COR-L47 (cell line): Measurements from ENCODE around the gene FANCM.
A peak's percentile ranks its signal among the peaks of the same experiment; 100 is the strongest.

Source experiments
- DNase-seq: peaks from one replicate; lab custom pipeline; 2025; lab: John Stamatoyannopoulos, UW

Gene FANCM, protein sequence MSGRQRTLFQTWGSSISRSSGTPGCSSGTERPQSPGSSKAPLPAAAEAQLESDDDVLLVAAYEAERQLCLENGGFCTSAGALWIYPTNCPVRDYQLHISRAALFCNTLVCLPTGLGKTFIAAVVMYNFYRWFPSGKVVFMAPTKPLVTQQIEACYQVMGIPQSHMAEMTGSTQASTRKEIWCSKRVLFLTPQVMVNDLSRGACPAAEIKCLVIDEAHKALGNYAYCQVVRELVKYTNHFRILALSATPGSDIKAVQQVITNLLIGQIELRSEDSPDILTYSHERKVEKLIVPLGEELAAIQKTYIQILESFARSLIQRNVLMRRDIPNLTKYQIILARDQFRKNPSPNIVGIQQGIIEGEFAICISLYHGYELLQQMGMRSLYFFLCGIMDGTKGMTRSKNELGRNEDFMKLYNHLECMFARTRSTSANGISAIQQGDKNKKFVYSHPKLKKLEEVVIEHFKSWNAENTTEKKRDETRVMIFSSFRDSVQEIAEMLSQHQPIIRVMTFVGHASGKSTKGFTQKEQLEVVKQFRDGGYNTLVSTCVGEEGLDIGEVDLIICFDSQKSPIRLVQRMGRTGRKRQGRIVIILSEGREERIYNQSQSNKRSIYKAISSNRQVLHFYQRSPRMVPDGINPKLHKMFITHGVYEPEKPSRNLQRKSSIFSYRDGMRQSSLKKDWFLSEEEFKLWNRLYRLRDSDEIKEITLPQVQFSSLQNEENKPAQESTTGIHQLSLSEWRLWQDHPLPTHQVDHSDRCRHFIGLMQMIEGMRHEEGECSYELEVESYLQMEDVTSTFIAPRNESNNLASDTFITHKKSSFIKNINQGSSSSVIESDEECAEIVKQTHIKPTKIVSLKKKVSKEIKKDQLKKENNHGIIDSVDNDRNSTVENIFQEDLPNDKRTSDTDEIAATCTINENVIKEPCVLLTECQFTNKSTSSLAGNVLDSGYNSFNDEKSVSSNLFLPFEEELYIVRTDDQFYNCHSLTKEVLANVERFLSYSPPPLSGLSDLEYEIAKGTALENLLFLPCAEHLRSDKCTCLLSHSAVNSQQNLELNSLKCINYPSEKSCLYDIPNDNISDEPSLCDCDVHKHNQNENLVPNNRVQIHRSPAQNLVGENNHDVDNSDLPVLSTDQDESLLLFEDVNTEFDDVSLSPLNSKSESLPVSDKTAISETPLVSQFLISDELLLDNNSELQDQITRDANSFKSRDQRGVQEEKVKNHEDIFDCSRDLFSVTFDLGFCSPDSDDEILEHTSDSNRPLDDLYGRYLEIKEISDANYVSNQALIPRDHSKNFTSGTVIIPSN (N-terminal part only)

DNA sequence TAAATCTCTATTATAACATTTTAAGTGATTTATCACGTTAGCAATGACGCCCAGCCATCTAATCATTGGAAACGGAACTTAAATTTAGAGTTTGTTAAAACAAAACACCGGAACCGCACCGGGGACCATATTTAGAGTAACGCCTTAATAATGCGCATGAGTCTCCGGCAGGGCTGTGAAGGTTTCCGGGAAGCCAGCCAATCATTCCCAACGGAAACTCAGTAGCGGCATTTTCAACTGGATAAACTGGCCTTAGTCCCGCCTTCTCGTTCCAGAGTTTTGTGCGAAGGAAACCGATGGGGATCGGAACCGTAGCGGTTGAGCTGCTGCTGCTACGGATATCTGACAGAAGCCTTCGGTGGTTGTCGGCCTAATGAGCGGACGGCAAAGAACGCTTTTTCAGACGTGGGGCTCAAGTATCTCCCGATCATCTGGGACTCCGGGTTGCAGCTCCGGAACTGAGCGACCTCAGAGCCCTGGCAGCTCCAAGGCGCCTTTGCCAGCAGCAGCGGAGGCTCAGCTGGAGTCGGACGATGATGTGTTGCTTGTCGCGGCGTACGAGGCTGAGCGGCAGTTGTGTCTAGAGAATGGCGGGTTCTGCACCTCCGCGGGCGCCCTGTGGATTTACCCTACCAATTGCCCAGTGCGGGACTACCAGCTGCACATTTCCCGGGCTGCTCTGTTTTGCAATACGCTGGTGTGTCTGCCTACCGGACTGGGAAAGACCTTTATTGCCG, at the start of gene FANCM:
TSS of gene FANCM (plus strand) at position 272 of the 737 bp plus-strand sequence. CDS start at position 374, 102 bp downstream.
- peak; percentile 97 for DNase-seq

DNA sequence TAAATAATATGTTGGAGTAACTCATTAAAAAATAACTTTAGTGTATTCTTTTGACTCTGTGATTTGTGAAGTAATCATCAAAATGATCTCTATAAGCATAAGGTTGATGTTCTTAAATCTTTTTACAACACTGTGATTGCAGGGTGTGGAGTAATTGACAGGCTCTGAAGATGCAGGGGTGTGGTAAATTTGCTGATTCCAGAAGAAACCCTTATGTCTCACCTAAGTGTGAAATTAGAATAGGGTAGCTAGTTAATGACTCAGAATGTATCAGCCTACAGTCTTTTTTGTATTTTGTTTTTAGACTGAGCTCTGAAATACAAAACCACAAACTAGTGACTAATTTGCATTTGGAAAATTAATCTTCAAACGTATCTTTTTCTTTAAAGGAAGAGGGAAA, 45.9 kb upstream of the FANCM start:
- DNase-seq: no peak

DNA sequence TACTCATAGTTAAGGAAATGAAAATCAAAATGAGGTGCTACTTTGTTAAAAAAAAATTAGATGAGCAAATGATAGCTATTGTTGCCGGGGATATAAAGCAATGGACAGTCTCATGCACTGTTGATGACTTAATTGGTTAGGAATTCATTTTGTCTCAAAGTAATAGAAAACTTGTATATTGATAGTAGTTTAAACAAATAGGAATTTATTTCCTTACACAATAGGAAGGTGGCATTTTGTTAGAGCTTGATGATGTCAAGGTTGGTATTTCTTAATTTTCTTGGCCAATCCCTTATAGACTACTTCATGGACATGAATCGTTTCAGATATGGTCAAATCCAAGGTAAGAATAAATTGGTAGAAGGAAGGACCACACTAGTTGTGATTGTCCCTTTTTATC, 44.0 kb upstream of the FANCM start:
- DNase-seq: no peak

DNA sequence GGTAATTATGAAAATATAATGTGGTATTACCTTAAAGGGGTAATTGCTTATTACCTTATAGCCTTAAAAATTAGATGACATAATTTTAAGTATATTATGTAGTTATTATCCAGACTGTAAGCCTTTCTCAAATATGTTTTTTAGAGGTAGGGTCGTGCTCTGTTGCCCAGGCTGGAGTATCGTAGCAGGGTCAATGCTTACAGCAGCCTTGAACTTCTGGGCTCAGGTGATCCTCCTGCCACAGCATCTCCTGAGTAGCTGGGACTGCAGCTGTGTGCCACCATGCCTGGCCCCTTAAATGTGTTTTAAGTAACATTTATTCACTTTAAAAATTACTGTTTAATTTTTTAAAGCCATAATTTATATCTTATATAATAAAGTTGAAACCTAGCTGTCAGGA, 41.5 kb upstream of the FANCM start:
- no peak for DNase-seq

DNA sequence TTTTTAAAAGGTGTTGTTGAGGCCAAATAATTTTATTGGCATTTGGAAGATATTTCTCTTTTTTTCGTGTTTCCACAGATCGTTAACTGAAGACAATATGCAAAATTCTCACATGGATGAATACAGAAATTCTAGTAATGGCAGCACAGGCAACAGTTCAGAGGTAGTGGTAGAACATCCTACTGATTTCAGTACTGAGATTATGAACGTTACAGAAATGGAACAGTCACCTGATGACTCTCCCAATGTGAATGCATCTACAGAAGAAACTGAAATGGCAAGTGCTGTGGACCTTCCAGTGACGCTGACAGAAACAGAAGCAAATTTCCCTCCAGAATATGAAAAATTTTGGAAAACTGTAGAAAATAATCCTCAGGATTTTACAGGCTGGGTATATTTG, 40.6 kb upstream of the FANCM start:
- DNase-seq: no peak

DNA sequence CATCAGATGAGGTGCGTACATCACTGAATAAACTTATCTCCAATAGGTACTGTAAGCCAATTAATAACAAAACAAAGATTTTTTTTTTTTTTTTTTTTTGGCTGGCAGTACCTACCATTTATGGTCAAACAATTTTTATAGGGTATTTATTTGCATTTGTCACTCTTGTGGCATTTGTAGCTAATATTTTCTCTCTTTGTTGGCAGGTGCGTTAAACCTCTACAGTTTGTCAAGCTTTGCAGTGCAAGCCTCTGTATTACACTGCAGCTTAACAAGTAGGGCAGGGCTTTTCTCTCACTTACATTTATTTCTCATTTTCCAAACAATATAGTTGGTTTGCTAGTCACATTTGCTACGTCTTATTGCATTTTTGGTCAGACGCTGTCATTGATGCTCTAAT, 39.5 kb upstream of the FANCM start:
- no peak for DNase-seq

DNA sequence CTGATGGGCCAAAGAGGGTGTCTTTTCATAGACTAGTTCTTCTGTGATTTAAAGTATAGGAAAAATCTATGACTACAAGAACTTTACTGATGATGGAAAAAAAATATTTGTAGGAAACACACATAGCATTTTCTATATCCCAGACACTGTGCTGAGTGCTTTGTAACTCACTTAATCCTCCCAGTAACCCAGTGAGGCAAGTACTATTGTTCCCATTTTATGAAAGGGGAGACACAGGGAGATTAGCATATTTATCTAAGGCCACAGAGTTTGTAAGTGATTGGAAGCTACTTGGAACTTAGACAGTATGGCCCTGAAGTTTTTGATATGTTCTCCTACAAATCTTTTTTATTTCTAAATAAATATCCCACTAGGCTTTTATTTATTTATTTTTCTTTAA, 31.9 kb upstream of the FANCM start:
- no peak for DNase-seq

DNA sequence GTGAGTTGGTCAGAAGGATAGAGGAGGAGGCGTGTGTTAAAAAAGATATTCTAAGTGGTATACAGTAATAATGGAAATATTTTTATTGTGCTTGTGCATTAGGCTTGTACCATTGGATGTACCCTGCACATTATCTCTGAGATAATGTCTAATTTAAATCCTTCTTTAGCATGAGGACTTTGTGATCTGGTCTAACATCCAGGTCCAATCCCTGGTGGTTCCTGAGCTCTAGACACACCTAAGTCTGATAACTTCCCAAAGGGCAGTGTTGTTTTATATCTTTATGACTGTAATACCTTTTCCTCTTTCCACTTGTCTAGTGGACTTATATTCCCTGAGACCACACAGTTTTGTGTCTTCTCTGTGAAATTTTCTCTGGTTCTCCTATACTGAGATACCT, 31.2 kb upstream of the FANCM start:
- no peak for DNase-seq

DNA sequence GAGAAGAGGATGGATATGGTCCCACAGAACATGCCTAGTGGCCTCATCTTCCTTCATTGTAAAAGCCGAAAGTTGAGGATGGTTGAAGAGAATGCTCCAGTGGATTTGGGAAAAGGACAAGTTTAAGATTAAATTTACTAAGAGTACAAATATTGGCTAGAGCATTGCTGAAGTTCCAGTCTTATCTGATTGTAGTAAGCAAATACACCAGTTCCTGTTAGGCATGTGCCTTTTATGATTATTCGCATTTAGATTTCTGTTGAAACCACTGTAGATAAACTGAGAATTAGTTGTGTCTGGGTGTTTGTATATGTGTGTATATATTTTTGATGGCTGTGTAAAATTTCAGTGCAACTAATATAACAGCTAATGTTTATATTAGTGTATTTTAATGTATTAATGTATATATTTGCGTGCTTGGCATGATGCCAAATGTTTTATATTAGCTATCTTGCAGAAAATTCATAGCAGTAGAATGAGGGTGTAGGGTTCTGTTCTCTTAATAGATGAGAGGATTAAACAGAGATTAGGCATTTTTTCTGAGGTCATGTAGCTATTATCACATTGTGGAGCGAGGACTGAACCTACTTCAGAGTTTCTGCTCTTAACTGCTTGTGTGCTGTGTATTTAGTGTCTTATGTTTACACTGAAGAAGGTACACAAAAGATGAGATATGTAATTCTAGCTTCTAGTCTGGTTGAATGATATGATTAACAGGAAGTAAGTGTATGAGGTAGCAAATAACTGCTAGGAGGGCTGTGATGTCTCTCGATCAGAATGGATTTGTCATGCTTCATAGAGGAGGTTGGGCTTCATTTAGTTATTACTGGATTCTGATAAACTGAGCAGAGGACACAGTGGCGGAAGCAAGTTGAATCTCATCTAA, 22.6 kb upstream of the FANCM start:
- DNase-seq: no peak

DNA sequence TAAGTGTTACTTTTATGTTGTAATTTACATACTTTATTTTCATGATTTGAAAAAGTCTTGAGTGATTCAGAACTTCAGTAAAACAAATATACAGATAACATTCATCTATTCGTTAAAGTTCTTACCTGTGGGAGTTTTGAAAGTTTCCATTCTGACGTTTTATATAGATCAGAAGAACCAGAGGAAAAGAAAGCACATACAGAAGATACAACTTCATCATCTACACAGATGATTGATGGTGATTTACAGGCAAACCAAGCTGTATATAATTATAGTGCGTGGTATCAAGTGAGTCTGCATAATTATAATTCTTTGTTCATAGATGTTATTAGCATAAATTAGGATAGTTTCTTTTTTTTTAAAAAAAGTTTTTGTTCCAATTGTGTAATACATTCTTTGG, 21.4 kb upstream of the FANCM start:
- DNase-seq: no peak

DNA sequence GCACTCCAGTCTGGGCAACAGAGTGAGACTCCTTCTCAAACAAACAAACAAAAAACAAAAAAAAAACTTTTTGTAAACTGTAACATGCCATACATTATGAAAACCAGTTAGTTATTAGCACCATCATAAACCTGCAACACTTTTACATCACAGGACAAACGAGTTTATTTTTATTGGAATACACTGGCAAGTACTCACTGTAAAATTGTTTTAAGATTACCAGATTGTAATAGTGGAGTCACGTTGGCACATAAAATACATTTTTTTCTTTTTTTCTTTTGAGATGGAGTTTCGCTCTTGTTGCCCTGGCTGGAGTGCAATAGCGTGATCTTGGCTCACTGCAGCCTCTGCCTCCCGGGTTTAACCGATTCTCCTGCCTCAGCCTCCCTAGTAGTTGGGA, 17.1 kb upstream of the FANCM start:
- DNase-seq: no peak

DNA sequence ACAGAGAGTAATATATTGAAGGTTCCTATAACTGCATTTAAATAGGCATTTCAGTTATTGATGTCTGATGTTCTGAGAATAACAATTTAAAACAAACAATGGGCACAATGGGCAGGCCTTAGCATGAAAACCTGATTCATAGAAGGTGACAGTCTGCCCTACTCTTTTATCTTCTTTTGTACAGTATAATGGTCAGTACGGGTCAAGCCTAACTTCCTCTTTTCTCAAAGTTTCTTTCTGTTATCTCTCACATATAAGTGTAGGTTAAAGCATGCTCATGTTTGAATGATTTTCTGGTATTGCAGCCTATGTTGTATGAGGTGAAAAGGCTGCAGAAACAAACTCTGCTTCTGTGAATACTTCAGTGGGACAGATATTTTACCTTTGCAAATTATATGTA, 15.6 kb upstream of the FANCM start:
- no peak for DNase-seq

DNA sequence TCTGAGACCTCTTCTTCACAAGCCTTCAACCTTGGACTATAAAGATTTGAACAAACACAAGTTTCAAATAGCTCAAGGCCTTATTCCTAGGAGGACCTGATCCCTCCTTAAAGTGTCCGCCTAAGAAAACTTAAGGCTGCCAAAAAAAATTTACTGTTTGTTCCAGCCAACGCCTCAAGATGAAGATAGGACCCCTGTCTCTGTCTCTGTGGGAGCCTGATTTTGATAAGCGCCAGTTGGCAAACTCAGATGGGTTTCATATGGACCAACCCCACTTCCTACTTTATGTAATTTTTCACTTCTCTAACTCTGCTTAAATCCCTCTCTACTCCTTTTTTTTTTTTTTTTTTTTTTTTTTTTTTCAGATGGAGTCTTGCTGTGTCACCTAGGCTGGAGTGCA, 12.5 kb upstream of the FANCM start:
- no peak for DNase-seq

DNA sequence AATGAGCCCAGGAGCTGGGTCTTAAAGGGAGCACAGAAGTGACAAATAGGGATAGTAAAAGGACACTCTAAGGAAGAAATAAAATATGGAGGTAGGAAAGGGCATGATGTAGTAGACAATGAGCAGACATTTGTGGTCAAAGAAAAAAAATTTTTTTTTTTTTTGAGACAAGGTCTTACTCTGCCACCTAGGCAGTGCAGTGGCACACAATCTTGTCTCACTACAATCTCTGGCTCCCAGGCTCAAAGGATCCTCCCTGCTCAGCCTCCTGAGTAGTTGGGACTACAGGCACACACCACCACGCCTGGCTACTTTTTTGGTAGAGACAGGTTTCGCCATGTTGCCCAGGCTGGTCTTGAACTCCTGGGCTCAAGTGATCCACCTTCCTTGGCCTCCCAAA, 10.0 kb upstream of the FANCM start:
- DNase-seq: no peak

DNA sequence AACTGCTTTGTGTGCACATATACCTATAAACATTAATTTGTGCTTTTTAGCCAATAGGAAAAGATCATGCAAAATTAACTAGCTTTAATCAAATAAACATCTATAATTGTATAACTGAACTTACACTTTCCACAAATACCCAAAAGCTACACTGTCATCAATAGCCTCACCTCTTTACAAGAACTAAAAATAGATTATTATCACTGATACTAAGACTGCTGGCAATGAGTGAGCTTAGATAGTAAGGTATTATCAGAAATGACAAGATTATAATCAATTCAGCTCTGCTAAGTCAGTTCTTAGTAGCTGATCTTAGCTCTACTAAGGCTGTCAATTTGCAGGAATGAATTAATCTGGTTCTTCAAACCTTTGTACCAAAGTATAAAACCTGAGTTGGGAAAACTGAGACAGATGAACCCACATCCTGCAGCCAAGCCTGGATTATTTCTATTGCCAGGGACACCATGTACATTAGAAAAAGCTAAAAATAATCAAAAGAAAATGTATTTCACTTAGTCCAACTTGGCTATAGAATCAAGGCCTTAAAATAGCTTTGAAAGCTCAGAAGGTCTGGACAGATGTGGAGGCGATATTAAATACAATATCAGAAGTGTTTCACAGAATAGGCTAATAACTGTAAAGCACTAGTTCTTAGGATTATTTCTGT, 6.6 kb upstream of the FANCM start:
- no peak for DNase-seq

DNA sequence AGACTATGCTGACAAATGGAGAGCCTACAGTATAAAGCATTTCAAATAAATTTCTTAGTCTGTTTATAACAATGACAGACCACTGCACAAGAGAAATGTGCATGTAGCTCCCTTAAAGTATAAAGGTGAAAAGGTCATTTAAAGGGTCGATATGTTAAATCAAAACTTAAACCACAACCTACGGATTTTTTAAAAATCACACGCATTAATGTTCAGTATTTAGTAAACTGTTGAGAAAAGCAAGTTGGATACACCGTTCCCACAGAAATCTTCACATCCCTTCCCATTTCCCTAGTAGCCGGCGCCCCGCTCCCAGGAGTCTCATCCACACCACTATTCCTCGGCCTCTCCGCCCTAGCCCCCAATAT, 2.1 kb upstream of the FANCM start:
- no peak for DNase-seq

DNA sequence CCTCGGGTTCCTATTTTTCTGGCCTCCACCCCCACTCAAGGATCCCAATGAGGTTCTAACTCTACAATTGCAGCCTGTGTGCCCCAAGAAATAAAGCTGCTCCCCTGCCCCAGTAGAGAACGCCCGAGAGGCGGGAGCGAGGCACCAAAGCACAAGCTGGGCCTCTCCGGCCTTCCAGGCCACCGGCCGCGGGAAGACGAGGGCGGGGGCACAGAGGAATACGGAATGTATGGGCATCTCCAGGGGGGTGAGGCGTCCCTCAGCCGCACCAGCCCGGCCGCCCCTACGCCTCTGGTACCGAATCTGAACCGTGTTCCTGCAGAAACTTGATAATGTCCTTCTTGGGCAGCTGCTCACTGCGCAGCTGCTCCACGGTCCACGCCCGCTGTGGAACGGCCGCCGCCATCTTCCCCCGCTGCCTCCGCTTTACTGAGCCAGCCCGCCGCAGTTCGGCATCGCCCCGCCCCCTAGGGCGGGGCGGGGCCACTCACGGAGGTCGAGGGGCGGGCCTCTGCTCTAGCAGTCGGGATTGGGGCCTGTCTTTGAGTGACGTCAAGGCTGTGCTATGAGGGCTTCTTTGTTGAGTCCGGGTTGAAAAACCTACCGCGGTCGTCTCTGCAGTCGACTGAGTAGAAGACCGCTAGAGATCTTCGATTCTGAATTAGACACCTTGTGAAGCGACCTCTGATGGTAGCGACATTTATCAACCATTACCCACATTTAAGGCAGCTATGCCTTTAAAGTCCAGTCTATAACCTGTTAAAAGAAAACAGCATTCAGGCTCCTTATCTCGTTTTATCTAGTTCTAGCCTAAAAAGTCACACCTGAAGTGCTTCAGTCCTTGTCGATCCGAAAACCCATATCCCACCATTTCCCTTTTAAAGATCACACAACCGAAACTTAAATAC, 1.4 kb upstream of the FANCM start, which contains the start of gene FKBP3:
TSS of gene FKBP3 (minus strand) at position 431 of the 908 bp plus-strand sequence. CDS start at position 406, 25 bp downstream.
- peak; percentile 98 for DNase-seq

DNA sequence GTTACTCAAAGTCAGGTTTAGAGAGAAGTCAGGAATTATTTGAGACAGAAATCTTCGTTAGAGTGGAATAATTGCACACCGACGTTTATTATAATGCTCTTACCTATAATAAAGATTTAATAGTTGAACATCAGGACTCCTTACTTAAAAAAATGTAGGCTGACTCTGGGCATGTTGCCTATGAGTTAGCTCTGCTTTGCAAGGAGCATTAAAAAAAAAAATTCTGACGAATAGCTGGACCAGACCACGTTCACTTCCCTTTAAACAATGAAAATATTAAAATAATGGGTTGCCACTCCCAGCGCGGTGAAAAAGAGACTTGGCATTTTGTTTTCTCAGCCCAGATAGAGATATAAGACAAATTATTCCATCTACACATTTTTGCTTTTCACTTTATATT, 574 bp upstream of the FANCM start:
- DNase-seq: no peak

DNA sequence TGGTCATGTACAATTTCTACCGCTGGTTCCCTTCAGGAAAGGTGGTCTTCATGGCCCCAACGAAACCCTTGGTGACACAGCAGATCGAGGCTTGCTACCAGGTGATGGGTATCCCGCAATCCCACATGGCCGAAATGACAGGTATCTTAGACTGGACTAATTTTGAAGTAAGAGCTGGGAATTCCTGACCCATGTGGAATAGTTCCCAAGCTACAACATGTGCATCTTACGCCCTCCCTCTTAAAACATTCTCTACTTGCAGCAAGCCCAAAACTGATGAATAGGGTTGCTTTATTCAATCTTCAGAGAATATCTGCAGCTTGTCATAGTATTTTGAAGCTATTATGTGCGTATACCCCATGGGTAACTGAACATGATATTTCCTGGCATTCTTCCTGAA, 669 bp downstream of the FANCM start:
- DNase-seq: no peak
